Natural killer cell treated with Interleukin-12 subunit alpha and Interleukin-12 subunit beta and Interleukin-15 and Interleukin-18, amount 100 ng/mL, for 72 hours (primary cell): ENCODE data around the gene CDK9. TPM values are rescaled to one million over a fixed set of nuclear protein-coding genes. Genes with fewer than 3 reads are reported as not detected.
"Not testable (repeated sequence)": the region's sequence is repeated elsewhere in the genome, so short reads cannot be mapped to it uniquely, and the experiment has no call there.

Experiments used
- ATAC-seq, 2 donors: fragments of 150-1000 bp; cut with Tn5 transposase in 1 of 2; sonication (Bioruptor Pico), chemical (Tn5 transposase) in 1 of 2; 2 replicates each; pipeline ENCODE4 v1.10.0; 2021
- DNase-seq: peaks from one replicate; pipeline ENCODE4 v3.0.0; 2022; ENCODE audit warnings: low spot score
- H3K27ac Mint-ChIP-seq, 2 donors: 1 replicate in 1 of 2; 2 replicates in 1 of 2; pipeline ENCODE4 v1.8.0; 2022; ENCODE audit warnings: mixed read lengths in 2 of 2, mild to moderate bottlenecking in 1 of 2, moderate library complexity in 1 of 2
- H3K27me3 Mint-ChIP-seq, 2 donors: 1 replicate in 1 of 2; 2 replicates in 1 of 2; pipeline ENCODE4 v1.8.0; 2022; ENCODE audit warnings: mixed read lengths in 2 of 2
- H3K36me3 Mint-ChIP-seq: one replicate; pipeline ENCODE4 v1.8.0; 2022; ENCODE audit warnings: mixed read lengths
- H3K4me1 Mint-ChIP-seq, 2 donors: 1 replicate in 1 of 2; 2 replicates in 1 of 2; pipeline ENCODE4 v1.8.0; 2022; ENCODE audit warnings: low read depth in 2 of 2, mixed read lengths in 2 of 2, mild to moderate bottlenecking in 1 of 2
- H3K4me3 Mint-ChIP-seq: one replicate; pipeline ENCODE4 v1.8.0; 2022; ENCODE audit warnings: mixed read lengths
- H3K9me3 Mint-ChIP-seq: 2 replicates; pipeline ENCODE4 v1.8.0; 2022; ENCODE audit warnings: mixed read lengths
- total RNA-seq, 2 donors: library from RNA; stranded (reverse); gene quantifications; one replicate each; pipeline ENCODE4 v1.2.3, GENCODE V29; 2022

The CDK9 gene
- total RNA-seq, 2 donors from 2014 or later = 119 to 132 TPM

DNA sequence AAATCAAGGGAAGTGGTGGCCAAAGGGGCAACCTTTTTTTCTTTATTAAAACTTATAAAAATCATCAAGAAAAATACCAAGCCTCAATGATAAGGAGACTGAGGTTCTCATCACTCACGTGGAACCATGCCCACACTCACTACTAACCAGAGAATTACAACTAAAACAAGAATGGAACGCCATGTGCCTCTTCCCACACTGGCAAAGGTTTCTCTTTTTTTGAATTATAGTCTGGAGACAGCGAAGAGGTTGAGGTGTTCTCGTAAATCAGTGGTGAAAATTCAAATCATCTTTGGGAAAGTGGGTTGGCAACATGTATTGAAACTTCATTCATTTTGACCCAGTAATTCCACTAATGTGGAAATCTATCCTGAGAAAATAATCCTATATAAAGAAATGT is 36.3 kb downstream of the CDK9 start:
- Mint-ChIP-seq H3K9me3 (no peaks in the 10 kb centered on the region), H3K4me1 (peaks cover 0 to 4% of the 10 kb centered on the region in 2 donors), H3K36me3 (no peaks in the 10 kb centered on the region), H3K27me3 (no peaks in the 10 kb centered on the region), H3K4me3 (no peak overlapping the region), H3K27ac (no peak overlapping the region)
- no peak for ATAC-seq
- DNase-seq = peak; percentile 6

- no peak for DNase-seq
- Mint-ChIP-seq H3K9me3 (no peaks in the 10 kb centered on the region), H3K27me3 (no peaks in the 10 kb centered on the region), H3K36me3 (no peaks in the 10 kb centered on the region), H3K27ac (no peak overlapping the region), H3K4me3 (no peak overlapping the region), H3K4me1 (peaks cover 0 to 11% of the 10 kb centered on the region in 2 donors)
- peak in 1 of 2 donors; percentile 21 for ATAC-seq
Observed at GRCh38 chr9:127825319-127826051, 39.7 kb downstream of the CDK9 start.

DNA sequence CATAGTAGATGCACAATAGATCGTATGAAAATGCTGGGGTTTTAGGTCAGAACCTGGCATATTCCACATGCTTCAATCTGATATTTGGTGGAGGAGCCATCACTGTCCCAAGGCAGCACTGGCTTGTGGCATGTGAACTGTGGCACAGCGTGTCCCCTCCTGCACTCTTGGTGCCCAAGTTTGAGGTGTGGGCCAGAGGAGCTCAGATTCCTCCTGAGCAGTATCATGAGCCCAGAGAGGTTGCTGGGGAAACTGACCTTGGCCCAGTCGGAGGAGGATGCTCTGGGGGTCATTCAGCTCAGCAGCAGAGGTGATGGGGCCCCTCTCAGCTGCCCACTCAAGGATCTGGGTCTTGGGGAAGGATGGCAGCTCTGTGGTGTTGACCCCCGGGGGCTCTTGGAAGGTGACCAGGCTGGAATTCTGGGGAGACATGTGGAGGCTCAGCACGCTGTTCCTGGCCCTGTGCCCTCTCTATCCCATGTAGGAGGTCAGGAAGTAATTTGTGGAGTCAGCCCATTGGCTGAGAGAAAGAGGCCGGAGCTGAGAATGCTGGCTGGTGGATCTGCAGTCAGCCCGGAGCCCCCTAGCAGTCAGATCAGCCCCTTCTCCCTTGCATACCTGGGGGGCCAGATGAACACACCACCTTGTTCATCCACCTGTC is 40.5 kb downstream of the CDK9 start:
- no peaks in the 10 kb centered on the region for H3K36me3 Mint-ChIP-seq
- H3K4me3 Mint-ChIP-seq = no peak overlapping the region
- DNase-seq = no peak
- no peaks in the 10 kb centered on the region for H3K27me3 Mint-ChIP-seq
- H3K9me3 Mint-ChIP-seq = no peaks in the 10 kb centered on the region
- no peak for ATAC-seq
- peaks cover 0 to 11% of the 10 kb centered on the region in 2 donors for H3K4me1 Mint-ChIP-seq
- H3K27ac Mint-ChIP-seq = no peak overlapping the region

GRCh38 chr9:127828262-127829031 is 42.6 kb downstream of the CDK9 start:
- H3K4me3 Mint-ChIP-seq = no peak overlapping the region
- H3K9me3 Mint-ChIP-seq = no peaks in the 10 kb centered on the region
- ATAC-seq (peak; percentile 17 to 75), DNase-seq (no peak)
- H3K36me3 Mint-ChIP-seq = no peaks in the 10 kb centered on the region
- H3K27me3 Mint-ChIP-seq = no peaks in the 10 kb centered on the region
- peaks cover 0 to 13% of the 10 kb centered on the region in 2 donors for H3K4me1 Mint-ChIP-seq
- peak overlapping the region in 1 of 2 donors; percentile 85 for H3K27ac Mint-ChIP-seq

DNA sequence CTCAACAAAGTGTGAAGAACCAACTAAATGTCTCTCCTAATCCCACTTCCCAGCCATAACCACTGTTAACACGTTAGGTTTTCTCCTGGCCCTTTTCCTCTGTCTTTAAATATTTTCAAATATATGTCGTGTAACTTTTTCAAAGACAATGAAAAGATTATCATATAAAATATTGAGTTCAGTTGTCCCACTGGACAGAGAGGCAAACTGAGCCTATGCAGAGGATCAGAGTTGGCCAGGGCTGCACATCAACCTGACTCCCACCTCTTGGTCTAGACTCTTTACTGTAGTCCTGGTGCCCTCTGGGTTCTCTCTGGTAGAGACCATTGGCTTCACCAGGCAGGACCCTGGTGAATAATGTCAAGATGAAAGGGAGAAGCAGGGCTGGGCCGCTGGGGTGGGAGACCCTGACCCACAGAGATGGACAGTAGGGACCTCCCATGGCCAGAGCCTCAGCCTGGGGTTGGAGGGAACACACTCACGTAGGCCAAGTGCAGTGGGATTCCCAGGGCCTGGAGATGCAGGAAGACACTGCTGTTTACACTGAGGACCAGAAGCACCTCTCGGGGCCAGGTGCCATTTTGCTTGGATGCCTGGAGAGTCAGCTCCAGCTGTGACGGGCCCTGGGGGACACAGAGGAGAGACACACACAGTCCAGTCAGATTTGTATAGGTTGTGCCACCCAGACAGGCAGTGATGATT is 43.5 kb downstream of the CDK9 start:
- DNase-seq = no peak
- Mint-ChIP-seq H3K4me1 (peaks cover 0 to 13% of the 10 kb centered on the region in 2 donors), H3K36me3 (no peaks in the 10 kb centered on the region), H3K27ac (peak overlapping the region in 1 of 2 donors; percentile 85), H3K4me3 (no peak overlapping the region), H3K9me3 (no peaks in the 10 kb centered on the region), H3K27me3 (no peaks in the 10 kb centered on the region)
- ATAC-seq = peak in 1 of 2 donors; percentile 25

GRCh38 chr9:127832248-127832647 is 46.4 kb downstream of the CDK9 start:
- Mint-ChIP-seq H3K9me3 (no peaks in the 10 kb centered on the region), H3K27me3 (no peaks in the 10 kb centered on the region), H3K4me1 (peaks cover 0 to 9% of the 10 kb centered on the region in 2 donors), H3K27ac (no peak overlapping the region), H3K4me3 (no peak overlapping the region), H3K36me3 (no peaks in the 10 kb centered on the region)
- ATAC-seq = no peak
- DNase-seq = no peak

- Mint-ChIP-seq H3K27ac (no peak overlapping the region), H3K4me3 (no peak overlapping the region), H3K4me1 (peaks cover 0 to 8% of the 10 kb centered on the region in 2 donors), H3K9me3 (no peaks in the 10 kb centered on the region), H3K36me3 (no peaks in the 10 kb centered on the region), H3K27me3 (no peaks in the 10 kb centered on the region)
- ATAC-seq (no peak), DNase-seq (no peak)
Observed at GRCh38 chr9:127833555-127833954, 47.7 kb downstream of the CDK9 start.

DNA sequence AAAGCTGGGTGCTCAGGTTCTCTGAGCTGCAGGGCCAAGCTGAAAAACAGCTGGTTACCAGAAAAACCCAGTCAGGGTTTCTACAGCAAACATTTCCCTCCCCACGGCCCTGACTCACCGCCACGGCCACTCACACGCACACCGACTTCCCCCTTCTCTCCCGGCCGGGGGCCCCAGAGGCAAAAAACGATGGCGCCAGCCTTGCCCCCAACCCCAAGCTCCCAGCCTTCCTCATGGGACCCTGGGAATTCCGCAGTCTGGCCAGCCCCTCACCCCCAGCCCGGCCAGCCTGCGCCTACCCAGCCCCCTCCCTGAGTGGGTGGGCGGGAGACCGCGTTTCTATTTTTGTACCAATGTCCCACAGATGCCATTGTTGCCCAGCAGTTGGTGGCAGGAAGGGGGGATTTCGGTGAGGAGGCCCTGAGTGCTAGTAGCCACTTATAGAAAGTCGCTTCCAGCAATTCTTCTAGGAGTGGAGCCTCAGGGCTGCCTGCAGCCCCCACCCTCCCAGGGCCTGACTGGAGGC is 50.2 kb downstream of the CDK9 start:
- peak; percentile 9 to 55 for ATAC-seq
- no peaks in the 10 kb centered on the region for H3K36me3 Mint-ChIP-seq
- no peaks in the 10 kb centered on the region for H3K27me3 Mint-ChIP-seq
- H3K27ac Mint-ChIP-seq = peak overlapping the region in 1 of 2 donors; percentile 72
- DNase-seq = no peak
- H3K4me3 Mint-ChIP-seq = no peak overlapping the region
- no peaks in the 10 kb centered on the region for H3K9me3 Mint-ChIP-seq
- H3K4me1 Mint-ChIP-seq = peaks cover 0 to 2% of the 10 kb centered on the region in 2 donors

GRCh38 chr9:127836561-127836960 is 50.7 kb downstream of the CDK9 start:
- H3K4me3 Mint-ChIP-seq, H3K27ac Mint-ChIP-seq, H3K27me3 Mint-ChIP-seq, DNase-seq, H3K36me3 Mint-ChIP-seq, ATAC-seq, H3K9me3 Mint-ChIP-seq, H3K4me1 Mint-ChIP-seq: not testable (repeated sequence)

- Mint-ChIP-seq H3K4me3 (no peak overlapping the region), H3K36me3 (no peaks in the 10 kb centered on the region), H3K9me3 (no peaks in the 10 kb centered on the region), H3K27ac (no peak overlapping the region), H3K27me3 (no peaks in the 10 kb centered on the region), H3K4me1 (peaks cover 0 to 2% of the 10 kb centered on the region in 2 donors)
- no peak for DNase-seq
- no peak for ATAC-seq
Observed at GRCh38 chr9:127837346-127837745, 51.5 kb downstream of the CDK9 start.

DNA sequence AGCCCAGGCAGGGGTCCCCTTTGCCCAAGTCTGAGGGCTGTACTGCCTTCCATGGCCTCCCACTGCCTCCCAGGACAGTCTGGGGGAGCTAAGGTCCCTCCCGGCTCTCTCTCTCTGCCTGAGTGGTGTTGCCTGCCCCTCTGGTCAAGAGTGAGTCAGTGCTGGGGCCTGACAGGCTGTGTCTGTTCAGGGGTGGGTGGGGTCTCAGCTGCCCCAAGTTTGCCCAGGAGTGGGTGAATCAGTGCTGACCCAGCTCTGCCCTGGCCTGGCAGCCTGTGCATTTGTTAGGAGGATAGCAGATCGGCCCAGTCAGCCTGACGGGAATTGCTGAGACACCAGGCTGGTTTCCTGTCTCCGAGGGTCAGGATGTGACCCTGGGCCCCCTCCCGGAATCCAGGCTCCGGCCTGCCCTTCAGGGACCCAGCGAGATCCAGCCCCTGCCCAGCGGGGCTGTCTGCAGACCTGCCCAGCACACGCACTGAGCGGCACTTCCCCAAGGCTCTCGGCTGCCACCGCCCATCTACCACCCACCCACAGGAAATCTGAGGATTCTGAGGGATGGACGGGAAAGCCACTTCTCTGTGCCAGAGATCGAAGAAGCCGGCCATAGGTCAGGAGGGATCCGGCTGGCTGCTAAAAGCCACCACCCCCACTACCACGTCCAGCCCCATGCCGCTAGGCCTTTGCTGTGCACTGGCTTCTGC is 52.7 kb downstream of the CDK9 start:
- no peaks in the 10 kb centered on the region for H3K27me3 Mint-ChIP-seq
- no peak overlapping the region for H3K4me3 Mint-ChIP-seq
- DNase-seq = no peak
- no peaks in the 10 kb centered on the region for H3K9me3 Mint-ChIP-seq
- peak; percentile 17 to 29 for ATAC-seq
- H3K36me3 Mint-ChIP-seq = no peaks in the 10 kb centered on the region
- H3K27ac Mint-ChIP-seq = no peak overlapping the region
- H3K4me1 Mint-ChIP-seq = no peaks in the 10 kb centered on the region
